HG03025 (cell line): ENCODE measurements around the gene FOXB2.
"Not testable (repeated sequence)": the region's sequence is repeated elsewhere in the genome, so short reads cannot be mapped to it uniquely, and the experiment has no call there.

Source experiments
- ATAC-seq: cut with Tn5 transposase; IDR thresholded peaks from one replicate; pipeline ENCODE4 v1.9.1; 2021; ENCODE audit warnings: mild to moderate bottlenecking, moderate library complexity; ENCODE audit not compliant: unreplicated experiment, low FRiP score

The FOXB2 gene

DNA sequence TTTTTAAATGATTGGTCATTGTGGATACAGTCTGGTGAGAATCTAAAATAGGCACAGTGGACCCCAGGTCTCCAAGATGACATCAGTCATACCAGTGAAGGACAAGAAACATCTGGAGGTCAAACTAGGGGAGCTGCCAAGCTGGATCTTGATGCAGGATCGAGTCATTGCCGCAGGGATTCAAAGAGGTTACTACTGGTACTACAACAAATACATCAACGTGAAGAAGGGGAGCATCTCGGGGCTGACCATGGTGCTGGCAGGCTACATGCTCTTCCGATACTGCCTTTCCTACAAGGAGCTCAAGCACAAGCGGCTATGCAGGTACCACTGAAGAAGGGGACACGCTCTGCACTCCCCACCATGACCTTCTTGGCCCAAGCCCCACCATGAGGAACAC lies 20.9 kb downstream of the FOXB2 start:
- ATAC-seq, result no peak

DNA sequence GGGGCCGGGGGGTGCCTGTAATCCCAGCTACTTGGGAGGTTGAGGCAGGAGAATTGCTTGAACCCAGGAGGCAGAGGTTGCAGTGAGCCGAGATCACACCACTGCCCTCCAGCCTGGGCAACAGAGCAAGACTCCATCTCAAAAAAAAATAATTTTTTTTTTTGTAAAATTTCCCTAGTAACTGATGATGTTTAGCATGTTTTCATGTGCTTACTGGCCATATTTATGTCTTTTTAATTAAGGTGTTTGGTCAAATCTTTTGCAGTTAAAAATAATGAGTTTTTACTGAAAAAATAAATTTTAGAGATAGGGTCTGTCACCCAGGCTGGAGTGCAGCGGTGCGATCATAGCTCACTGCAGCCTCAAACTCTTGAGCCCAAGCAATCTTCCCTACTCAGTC lies 24.3 kb downstream of the FOXB2 start:
- ATAC-seq, result not testable (repeated sequence)

DNA sequence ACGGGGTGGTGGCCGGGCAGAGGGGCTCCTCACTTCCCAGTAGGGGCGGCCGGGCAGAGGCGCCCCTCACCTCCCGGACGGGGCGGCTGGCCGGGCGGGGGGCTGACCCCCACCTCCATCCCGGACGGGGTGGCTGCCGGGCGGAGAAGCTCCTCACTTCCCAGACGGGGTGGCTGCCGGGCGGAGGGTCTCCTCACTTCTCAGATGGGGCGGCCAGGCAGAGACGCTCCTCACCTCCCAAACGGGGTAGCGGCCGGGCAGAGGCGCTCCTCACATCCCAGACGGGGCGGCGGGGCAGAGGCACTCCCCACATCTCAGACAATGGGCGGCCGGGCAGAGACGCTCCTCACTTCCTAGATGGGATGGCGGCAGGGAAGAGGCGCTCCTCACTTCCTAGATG lies 41.2 kb downstream of the FOXB2 start:
- ATAC-seq, result not testable (repeated sequence)

DNA sequence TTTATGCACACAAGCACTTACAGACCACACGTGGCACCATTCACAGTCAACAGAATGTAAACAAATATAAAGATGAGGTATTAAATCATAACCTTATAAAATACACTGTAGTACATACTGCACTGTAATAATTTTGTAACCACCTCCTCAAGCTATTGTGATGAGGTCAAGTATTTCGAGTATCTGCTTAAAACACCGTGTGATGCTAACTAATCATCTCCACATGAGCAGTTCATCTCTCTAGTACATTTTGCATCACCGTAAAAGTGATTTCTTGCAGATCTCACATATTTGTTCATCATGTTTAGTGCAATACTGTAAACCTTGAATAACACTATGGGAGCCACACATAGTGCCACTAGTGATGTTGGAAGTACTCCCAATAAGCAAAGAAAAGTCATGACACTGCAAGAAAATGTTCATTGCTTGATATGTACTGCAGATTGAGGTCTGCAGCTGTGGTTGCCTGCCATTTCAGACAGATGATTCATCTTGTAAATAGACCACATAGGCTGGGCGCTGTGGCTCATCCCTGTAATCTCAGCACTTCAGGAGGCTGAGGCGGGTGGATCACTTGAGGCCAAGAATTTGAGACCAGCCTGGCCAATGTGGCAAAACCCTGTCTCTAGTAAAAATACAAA lies 44.3 kb downstream of the FOXB2 start:
- no peak for ATAC-seq

DNA sequence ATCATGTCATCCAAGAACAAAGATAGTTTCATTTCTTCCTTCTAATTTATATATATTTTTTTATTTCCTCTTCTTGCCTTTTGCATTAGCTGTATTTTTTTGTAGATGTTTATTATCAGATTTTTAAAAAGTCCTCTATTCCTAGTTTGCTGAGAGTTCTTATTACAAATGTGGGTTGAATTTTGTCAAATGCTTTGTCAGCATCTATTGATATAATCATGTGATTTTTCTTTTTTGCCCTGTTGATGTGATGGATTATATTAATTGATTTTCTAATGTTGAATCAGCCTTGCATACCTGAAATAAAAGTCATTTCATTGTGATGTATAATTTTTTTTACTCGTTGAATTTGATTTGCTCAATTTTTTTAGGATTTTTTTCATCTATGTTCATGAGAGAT lies 46.9 kb downstream of the FOXB2 start:
- no peak for ATAC-seq
